AML-193 (cell line): Measurements from ENCODE around the gene FAM53B.

Experiments
- DNase-seq, 2 experiments: peaks; one replicate each; lab custom pipeline; 2025; lab: John Stamatoyannopoulos, UW

Gene FAM53B

DNA sequence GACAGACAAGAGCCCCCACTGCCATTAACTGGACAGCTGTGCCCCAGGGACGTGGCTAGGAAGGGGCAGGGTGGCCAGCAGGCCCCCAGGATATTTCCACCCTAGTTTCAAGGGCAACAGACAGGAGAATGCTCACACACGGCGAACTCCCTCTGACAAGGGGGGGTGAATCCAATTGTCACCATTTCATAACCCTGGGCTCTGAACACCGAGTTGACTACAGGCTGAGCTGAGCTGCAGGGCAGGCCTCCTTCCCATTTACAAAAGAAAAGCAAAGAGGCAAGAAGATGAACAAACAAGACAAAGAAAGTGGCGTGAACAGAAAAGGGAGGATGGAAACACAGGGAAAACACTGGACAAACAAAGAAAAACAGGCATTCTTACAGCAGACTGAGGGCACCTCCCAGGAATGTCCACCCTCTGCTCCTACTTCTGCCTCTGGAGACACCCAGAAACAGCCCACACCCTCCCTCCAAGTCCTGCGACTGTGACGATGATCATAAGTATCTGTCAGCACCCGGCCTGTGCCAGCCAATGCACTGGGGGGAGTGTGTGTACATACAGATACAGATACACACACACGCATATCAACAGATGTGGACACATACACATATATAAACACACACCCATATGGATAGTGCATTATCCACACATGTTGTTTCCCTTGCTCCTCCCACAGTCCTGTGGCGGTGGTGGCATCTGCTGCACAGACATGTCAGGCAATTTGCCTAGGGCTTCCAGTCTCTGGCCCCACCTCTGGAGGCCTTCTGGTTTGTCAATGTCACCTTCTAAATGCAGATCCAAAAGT is 66.2 kb downstream of the FAM53B start:
- DNase-seq = no peak

- DNase-seq = no peak
Observed at GRCh38 chr10:124677293-124677699, 66.9 kb downstream of the FAM53B start.

DNA sequence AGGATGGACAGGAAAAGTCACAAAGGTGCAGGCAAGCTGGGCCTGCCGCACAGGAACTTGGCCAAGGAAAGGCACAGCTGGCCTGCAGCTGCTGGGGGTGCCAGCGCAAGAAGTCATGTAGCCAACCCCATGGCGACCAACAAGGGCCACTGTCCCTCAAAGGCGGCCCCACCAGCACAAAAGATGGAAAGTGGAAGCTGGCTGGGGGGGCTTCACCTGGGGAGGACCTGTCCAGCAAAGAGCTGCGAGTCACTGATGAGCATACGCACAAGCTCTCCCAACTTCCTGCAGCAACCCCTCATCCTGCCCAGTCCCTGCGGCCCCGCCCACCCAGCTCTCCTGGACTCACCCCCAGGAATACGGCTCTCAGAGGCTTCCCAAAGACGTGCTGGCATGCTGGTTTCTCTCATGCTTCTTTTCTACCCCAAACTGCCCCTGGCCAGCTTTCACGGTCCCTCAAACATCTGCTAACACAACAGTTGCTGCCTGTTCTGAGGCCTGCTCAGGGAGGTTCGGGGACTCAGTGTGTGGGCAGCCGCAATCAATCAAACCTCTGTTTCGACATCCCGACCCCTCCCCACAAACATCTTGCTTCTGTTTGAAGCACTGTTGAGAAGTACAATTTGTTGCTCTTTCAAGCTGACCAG is 67.6 kb downstream of the FAM53B start:
- DNase-seq = no peak

DNA sequence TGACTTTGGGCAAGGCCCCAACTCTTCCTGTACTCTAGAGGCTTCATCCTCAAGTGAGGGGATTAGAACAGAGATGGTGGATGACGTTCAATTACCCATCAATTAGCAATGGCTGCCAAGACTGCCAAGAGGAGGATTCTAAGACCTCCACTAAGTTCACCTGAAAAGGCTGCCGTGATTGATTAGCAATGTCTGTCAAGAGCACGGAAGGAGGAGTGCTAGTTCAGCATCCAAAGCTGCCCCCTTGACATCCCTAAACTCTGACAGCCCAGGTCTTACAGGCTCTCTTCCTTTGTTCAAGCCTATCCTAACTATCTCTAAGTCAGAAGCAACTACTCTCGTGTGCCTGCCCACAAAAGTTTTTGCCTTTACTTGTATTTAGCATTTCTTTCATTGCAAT is 68.4 kb downstream of the FAM53B start:
- DNase-seq = no peak

DNA sequence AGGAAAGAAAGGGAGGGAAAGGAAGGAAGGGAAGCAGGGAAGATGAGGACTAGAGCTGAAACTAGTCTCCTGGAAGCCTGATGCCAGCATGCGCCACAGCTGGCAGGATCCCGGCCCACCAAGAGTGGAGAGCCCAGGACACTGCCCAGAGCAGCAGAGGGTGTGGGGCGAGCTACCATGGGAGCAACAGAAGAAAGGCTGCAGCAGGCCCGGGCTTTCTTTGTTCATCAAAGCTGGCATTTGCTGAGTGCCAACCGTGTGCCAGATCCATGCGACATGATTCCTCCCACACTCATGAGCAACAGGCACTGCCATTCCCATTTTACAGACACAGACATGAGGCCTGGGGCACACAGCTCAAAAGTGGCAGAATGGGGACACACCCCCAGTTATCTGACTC is 68.9 kb downstream of the FAM53B start:
- DNase-seq = no peak

GRCh38 chr10:124674768-124675222 is 69.4 kb downstream of the FAM53B start:
- DNase-seq = no peak

DNA sequence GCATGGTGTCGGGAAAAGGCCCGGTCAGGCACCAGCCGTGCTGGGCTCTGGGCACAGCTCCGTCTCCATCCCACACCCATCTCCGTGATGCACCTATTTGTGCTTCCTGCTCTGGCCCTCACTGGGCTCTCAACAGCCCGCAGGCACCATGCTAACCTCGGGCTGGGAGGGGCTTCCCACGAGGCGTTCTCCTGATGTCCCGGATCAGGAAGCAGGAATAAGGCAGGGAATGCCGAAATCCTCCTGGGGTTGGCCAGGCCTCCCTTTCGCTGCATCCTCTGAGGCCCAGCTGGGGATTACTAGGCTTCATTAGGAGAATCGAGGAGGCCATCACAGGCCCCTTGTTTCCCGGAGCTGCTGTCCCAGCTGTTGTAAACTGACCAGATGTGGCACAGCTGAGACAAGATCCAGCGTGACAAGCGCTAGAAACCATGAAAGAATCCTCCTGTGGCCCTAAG is 72.0 kb downstream of the FAM53B start:
- DNase-seq = no peak

DNA sequence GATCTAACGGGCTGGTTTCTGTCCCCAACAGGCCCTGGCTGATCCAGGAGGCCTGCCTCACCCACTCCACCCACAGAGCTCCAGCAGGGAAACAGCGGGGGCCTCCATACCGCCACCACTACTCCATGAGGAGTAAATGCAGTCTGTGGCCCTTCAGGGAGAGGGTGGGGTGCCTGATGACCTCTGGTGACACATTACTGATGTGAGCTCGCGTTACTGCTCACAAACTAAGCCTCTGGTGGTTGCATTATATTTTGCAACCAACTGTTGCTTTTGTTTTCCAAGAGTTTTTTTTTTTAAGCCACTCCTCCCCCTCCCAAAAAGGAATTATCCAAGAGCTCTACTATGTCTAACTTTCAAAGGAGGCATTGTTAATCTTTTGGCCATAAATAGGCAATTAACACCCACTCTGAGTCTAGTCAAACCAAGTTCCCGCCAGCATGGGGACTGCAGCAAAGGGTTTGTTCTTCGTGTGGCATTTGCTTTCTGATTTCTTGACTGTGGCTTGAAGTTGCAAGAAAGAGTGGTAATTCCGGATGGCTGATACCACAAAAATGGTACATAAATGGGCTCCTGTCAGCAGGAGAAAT is 72.6 kb downstream of the FAM53B start:
- DNase-seq = no peak

DNA sequence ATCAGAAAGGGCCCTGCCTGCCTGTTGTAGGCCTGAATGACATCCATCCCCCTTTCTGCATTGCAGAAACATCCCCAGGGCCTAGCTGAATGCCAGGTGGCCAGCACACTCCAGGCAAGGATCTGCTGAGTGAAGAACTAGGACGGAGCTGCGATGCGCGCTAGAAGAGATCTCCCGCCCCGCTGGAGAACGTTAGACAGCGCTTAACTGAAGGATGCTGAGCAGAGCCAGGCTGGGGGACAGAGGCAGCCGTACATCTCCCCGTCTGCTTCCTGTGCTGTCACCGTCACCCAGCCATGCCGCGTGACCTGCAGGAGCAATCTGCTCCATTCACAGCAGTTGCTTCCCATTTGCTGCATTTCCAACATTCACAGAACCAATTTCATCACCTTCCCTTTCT is 73.3 kb downstream of the FAM53B start:
- DNase-seq = no peak

DNA sequence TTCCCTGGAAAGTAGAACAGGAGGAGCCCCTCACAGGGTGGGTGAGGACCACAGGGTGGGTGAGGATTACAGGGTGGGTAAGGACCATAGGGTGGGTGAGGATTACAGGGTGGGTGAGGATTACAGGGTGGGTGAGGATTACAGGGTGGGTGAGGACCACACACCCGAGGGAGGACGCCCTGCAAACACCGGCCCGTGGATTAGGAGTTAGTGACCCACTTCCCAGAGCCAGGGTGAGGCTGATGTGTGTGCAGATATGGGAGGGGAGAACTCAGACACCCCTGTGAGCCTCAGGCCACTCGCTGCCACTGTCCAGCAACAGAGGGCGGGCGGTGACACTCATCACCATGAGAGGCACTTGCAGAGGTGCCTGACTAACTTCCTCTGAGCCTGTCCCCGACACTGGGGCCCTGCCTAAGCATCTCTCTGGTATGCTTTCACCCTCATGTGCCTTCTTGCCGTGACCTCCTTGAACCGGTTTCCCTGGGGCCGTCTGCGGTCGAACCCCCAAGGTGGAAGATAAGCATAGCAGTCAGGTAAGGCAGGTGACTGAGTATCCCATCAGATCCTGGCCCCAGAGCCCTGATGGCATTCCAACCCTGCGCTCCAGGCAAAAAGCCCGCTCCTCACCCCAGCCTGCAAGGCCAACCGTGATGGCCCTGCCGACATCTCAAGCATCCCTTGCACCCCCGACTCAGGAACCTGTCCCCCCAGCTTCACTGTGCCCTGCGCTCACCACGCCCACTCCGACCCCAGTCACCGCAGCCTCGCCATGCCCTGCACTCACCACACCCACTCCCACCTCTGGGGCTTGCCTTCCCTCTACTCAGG is 74.1 kb downstream of the FAM53B start:
- no peak for DNase-seq

DNA sequence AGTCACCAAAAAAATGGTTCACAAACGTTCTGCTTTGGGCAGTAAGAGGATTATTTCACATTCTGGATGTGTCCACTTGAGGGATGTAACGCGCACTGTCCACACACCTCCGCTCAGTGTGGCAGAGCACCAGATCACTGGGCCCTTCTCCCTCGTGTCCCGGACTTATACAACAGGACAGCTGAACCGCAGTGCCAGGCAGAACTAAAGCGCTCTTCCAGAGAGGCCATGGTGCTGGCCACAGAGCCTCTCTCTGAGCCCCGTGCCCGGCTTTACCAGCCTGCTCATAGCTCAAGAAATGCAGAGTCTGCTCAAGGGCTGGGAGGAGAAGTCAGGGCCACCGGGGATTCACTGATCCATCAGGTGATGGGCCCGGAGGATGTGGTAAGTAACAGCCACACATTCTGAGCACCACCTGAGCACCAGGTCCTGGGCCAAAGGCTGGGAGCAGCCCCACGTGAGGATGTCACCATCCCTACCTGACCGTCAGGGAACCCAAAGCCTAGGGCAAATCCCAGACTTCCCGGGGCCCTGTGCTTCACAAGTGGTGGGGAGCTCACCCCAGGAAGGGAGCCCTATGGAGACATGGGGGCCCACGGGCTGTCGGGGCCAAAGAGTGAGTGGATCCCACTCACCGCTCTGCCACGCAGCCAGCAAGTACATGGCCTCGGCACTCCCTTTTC is 74.9 kb downstream of the FAM53B start:
- no peak for DNase-seq

DNA sequence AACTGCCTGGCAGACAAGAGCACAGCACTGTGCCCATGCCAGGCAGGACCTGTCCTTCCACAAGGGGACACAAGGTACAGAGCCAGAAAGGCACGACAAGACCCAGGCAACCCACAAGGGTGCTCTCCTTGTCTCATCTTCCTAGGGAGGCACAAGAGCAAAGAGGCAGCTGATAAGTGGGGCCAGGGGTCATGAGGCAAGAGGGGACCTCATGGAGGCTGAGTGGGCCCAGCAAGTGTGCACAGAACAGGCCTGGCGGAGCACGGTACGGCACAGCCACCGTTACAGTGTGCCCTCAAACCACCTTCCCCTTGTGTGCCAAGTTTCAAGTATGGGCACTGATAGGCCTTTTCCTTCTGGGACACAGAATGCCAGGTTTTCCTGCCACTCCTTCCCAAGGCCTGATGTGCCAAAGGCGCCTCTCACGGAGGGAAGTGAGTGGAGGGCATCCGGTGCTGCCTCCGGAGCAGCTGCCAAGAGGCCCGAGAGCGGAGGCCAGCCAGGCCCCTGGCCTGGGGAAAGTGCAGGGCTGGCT is 75.6 kb downstream of the FAM53B start:
- no peak for DNase-seq

DNA sequence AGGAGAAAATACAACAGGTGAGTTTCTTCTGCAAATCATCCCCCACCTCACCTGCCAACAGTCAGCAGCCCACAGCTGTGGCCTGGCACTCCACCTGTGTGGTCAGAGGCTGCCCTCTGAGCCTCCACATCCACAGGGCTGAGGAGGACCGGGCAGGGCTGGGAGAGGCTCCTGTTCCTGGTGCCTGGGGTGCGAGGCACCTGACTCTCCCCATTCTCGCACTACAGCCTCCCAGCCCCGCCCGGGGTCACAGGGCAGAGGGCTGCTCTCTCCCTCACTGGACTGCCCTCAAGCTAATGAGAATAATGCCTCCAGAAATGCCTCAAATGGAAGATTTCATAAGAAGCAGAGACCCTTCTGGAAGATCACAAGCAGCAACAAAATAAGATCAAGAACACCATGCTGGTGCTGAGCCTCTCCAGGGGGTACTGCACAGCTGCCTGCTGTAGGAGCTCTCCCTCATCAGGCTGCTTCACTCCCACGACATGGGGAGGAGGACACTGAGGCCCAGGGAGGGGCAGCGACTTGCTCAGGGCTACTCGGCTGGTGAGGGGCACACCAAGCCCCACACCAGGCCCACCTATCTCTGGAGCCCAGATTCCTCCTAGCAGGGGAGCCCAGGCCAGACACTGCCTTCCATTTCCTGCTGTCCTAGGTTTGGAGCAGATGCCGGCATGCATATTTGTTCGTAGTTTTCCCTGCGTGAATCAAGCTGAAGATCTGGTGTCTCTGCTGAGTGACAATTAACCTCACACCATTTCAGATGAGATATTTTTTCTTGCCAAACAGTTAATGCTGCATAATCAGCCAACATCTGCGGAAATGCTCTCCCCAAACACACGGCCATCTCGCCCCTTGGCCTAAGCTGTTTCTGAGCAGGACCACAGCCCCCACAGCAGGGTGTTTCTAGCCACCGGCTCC is 76.5 kb downstream of the FAM53B start:
- DNase-seq = no peak

- DNase-seq = no peak
Observed at GRCh38 chr10:124666494-124666893, 77.7 kb downstream of the FAM53B start.

DNA sequence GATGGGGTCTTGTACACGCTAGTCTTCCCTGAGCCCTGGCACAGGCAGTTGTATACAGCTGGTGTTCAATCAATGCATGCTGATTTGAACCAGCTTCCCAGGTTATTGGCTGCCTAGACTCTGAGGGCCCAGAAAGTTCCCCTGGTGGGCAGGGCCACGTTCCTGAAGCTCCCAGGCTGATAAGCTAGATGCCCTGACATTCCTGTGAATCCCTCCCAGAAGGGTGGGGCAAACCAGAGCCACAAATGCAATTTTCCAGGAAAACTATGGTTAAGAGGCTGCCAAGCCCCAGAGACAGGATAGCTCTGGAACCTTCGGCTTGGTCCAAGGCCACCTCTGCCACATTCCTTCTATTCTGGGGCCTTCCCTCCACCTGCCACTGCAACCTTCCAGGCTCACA is 78.2 kb downstream of the FAM53B start:
- DNase-seq = no peak

- DNase-seq = no peak
Observed at GRCh38 chr10:124665558-124665957, 78.6 kb downstream of the FAM53B start.

- no peak for DNase-seq
Observed at GRCh38 chr10:124665091-124665490, 79.1 kb downstream of the FAM53B start.

GRCh38 chr10:124663766-124664360 is 80.3 kb downstream of the FAM53B start:
- DNase-seq = no peak

DNA sequence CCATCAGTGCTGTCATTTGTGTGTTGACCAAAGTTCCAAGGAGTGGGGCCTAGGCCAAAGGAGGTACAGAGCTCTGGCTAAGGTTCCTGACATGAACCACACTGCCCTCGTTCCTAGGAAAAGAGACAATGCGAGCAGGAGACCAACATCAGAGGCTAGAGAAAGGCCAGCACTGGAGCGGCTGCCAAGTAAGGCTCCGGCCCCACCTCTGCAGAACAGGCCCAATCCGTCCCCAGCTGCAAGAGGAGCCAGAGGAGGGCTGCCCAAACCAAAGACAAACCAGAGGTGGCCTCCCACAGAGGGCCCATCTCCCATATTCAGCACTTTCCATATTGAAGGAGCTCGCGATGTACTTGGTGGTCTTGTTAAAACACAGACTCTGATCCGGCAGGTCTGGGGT is 81.0 kb downstream of the FAM53B start:
- no peak for DNase-seq

GRCh38 chr10:124661660-124662180 is 82.5 kb downstream of the FAM53B start:
- DNase-seq = no peak
